Activated CD4-positive, alpha-beta T cell treated with anti-CD3 and anti-CD28 coated beads for 1 hour (primary cell): ENCODE measurements around the gene ABHD6.
"Not testable (repeated sequence)": the region's sequence is repeated elsewhere in the genome, so short reads cannot be mapped to it uniquely, and the experiment has no call there.

Experiments used
- DNase-seq: peaks from one replicate; pipeline ENCODE4 v3.0.0-alpha.2; 2020

Gene ABHD6

GRCh38 chr3:58243976-58244585, 6.5 kb downstream of the ABHD6 start:
- no peak for DNase-seq

DNA sequence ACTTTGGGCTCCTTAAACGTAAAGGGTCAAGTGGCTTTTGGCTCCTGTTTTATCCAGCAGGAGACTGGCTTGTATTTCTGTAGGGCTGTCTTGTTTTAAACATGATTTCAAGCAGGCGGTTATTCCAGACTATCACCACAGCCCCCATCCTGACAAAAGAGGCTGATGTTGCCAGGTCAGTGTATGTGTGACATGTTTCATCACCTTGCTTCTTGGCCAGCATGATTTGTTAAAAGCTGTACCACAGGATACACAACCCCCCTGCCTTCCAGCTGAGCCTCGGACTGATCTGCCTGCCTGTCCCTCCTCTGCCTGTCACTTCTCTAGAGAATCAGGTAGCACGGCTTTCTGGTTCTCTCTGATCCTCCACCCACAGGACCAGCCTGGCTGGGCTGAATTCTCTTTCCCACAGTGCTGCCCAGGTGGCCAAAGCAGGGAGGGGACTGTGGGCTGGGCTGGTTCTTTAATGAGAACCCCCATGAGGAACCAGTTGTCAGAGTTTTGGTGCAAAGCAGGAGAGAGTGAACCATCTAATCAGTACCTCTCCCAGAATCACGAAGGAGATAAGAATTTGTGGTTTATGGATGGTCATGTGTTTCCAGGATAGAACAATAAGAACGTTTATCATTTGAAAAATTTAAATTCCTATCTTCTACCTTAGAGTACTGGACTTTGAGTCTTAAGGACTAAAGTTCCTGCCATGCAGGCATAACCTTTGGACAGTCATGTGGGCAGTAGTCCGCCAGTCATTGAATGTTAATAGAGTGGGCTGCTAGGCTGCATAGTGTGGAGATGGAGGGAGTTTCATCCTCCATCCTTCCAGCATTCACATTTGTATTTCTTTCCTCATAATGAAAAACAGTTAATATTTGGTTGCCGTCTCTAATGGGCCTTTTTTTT, 8.8 kb downstream of the ABHD6 start:
- DNase-seq = no peak

DNA sequence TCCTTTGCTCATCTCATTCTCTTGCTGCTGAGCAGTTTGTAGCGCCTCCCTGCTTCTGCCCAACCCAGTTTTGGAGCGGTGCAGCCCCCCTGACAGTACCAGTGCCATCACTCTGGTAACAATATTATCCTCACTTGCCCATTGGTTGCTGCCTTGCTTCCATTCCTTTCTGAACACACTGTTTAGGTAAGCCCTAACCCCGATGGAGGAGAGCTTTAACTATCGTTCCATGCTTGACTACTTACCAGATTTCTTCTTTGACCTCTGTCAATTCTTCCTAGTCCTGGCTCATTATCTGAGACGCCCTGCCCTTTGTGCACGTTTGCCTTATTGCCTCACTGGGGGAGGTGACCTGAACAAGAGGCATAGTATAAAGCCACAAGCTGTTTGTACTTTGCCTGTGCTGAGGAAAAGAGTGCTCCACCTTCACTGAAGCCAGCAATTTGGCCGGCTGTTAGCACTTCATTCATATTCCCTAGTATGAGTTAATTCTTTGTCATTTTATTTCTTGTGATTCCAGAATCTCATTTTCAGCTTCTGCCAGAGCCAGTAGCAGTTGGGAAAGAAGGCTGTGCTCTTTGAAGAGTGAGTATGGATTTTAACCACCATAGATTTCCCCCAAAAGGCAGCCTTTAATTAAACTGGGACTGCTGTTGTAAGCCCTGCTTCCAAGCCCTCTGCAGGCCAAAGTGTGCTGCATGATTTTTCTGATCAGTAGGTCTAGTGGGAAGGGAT, 11.9 kb downstream of the ABHD6 start:
- no peak for DNase-seq

- no peak for DNase-seq
Measured at GRCh38 chr3:58250093-58250707, 12.6 kb downstream of the ABHD6 start.

- no peak for DNase-seq
Measured at GRCh38 chr3:58251631-58252035, 14.0 kb downstream of the ABHD6 start.

DNA sequence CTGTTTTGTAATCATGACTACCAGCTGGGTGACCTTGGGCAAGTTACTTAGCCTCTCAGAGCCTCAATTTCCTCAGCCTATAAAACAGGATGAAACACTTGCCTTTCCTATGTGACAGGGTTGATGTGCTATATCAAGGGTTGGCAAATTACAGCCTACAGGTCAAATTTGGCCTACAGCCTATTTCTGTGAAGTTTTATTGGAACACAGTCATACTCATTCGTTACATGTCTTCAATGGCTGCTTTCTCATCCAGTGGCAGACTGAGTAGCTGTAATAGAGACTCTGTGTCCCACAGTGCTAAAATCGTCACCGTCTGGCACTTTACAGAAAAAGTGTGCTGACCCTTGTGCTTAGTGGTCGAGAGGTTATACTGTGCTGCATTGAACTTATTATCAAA, 16.6 kb downstream of the ABHD6 start:
- DNase-seq = no peak

DNA sequence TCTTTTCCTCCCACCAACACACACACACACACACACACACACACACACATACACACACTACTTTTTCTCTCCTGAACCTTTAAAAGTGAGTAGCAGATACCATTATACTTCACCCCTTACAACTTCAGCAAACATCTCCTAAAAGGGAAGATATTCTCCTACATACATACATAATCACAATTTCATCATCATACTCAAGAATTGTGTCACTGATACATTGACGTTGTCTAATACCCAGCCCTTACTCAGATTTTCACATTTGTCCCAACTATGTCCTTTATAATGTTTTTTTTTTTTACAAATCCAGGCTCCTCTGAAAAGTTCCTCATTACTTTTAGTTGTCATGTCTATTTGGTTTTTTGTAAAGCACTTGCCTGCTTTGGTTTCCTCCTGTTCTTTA, 18.5 kb downstream of the ABHD6 start:
- DNase-seq = no peak

GRCh38 chr3:58256511-58256910, 18.9 kb downstream of the ABHD6 start:
- DNase-seq = no peak

DNA sequence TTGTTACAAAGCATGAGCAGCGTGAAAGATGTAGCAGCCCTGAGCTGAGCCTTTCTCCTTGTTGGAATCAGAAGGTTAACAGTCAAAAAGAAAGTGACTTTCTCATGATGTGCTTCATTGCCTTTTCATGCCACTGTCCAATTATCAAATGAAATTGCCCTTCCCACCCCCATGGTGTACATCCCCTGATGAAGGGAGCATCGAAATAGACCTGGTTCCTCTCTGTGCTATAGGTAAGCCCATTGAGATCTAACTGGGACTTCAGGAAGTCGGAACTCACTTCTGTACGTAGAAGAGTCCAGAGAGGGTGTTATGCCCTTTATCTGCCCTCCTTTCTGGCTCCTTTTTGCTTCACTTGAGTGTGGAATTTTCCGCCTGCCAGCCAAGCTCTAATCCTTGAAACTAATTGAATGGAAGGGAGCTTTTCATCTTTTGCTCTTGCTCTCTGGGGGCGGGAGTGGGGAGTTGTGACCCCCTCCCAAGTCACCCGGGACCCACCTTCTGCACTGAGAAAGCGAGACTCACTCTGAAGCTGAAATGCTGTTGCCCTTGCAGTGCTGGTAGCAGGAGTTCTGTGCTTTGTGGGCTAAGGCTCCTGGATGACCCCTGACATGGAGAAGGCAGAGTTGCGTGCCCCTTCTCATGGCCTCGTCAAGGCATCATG, 20.9 kb downstream of the ABHD6 start:
- no peak for DNase-seq

- DNase-seq = no peak
Measured at GRCh38 chr3:58260261-58260731, 22.7 kb downstream of the ABHD6 start.

DNA sequence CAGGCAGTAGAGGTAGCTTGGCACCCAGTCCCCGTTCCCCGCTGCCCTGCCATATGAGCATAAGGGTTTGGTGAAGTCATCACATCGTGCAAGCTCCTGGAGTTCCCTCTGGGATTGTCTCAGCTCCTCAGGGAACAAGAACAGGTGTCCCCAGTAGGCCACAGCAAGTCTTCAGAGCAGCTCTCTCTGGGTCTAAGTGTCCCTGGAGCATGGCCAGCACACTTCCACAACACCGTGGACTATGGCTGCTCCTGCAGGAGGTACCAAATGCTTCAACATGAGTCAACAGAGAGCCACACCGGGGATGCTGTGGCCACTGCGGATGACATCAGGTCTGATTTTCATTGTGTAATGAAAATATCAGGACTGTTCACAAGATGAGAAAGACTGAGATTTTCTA, 23.1 kb downstream of the ABHD6 start:
- no peak for DNase-seq

DNA sequence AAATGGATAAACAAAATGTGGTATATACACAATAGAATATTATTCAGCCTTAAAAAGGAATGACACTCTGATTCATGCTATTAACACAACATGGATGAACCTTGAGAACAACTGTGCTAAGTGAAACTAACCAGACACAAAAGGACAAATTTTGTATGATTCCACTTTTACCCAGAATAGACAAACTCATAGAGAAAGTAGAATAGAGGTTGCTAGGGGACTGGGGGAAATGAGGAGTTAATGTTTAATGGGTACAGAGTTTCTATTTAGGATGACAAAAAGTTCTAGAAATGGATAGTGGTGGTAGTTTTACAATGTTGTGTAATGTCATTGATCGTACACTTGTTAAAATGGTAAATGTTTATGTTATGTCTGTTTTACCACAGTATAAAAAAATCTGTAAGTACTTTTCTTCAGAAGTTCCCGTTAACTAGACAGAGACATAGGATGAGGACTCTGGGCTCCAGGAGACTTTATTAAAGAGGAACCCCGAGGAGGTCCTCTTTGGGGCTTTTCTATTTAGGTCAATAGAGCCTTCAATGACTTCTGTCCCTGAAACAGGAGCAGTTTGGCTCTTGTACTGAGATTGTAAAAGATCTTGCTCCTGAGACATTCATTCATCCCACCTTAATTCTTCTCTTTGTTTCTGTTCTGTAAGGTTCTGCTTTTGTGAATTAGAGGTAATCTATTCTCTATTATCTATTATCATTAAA, 24.5 kb downstream of the ABHD6 start:
- DNase-seq = no peak

DNA sequence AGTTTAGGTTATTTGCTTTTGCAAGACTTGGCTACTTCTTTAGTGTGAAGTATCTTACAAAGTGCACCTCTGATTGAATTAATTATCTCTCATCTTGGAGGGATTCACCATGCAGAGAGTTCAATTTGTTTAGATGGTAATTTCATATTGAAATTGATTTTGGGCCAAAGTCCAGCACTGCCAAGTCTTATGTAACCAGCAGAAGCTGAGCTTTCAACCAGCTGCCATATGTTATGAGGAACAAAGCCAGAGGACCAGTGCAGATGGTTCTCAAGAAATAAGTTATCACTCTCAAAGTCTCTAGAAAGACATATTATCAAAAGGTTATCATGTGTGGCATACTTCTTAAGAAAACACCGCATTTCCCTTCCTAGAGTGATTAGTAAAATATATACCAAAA, 29.0 kb downstream of the ABHD6 start:
- DNase-seq = no peak

- DNase-seq = not testable (repeated sequence)
Measured at GRCh38 chr3:58267543-58267942, 30.0 kb downstream of the ABHD6 start.

- DNase-seq = no peak
Measured at GRCh38 chr3:58269356-58269755, 31.8 kb downstream of the ABHD6 start.

DNA sequence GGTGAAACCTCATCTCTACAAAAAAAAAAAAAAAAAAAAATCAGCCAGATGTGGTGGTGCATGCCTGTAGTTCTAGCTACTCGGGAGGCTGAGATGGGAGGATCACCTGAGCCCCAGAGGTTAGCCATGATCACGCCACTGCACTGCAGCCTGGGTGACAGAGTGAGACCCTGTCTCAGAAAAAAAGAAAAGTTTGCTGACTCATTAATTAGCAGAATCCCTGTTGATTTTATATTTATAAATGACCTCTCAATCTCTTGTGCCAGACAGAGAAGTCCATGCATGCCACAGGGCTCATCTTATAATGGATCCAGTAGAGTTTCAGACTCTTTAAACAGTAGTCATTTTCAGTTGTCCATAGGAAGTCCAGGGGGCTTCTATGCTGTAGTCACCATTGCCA, 32.9 kb downstream of the ABHD6 start:
- DNase-seq = no peak

GRCh38 chr3:58271901-58272501, 34.4 kb downstream of the ABHD6 start:
- no peak for DNase-seq

GRCh38 chr3:58272891-58273290, 35.3 kb downstream of the ABHD6 start:
- DNase-seq = no peak

- not testable (repeated sequence) for DNase-seq
Measured at GRCh38 chr3:58273362-58273761, 35.8 kb downstream of the ABHD6 start.

DNA sequence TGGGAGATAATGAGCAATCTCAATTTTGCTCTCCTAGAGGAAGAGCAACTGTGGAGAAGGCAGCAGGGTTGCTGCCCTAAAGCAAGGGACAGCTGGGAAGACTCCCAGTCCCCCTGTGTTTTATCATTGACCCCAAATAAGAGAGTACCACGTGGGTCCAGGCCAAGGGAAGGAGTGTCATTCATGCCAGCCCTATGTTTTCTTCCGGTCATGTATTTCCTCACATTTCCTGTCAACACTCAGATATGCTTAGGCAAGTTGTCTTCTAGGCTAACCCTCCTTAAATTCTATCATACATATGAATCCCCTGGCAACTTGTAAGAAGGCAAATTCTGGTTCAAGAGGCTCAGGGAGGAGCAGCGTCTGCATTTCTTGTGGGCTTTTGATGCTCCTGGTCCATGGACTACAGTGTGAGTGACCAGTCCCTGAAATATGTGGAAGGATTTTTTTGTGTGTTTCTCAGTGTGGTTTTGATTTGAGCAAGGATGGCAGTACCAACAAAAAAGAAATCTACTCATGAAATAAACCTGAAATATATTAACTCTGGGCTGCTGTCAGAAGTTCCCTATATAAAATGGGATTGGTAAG, 36.5 kb downstream of the ABHD6 start:
- no peak for DNase-seq

DNA sequence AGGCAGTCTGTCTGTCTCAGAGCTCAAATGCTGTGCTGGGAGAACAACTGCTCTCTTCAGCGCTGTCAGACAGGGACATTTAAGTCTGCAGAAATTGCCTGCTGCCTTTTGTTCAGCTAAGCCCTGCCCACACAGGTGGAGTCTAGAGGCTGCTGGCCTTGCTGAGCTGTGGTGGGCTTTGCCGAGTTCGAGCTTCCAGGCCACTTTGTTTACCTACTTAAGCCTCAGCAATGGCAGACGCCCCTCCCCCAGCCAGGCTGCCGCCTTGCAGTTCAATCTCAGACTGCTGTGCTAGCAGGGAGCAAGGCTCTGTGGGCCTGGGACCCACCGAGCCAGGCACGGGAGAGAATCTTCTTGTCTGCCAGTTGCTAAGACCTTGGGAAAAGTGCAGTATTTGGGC, 43.5 kb downstream of the ABHD6 start:
- DNase-seq = no peak
